Central memory CD8-positive, alpha-beta T cell (primary cell): ENCODE results near the gene GMIP.
"Not testable (repeated sequence)": the region's sequence is repeated elsewhere in the genome, so short reads cannot be mapped to it uniquely, and the experiment has no call there.

ENCODE experiments used
- ATAC-seq: fragments of 150-1000 bp; cut with Tn5 transposase; replicated peaks from 2 replicates; pipeline ENCODE4 v1.10.0; 2022; ENCODE audit warnings: mild to moderate bottlenecking, moderate FRiP score, moderate number of reproducible peaks; ENCODE audit not compliant: poor library complexity, severe bottlenecking; ENCODE audit errors: extremely low read depth
- DNase-seq, 2 donors: peaks; one replicate each; pipeline ENCODE4 v3.0.0; 2021; ENCODE audit warnings: low spot score in 2 of 2
- H3K27ac Mint-ChIP-seq: one replicate; pipeline ENCODE4 v1.8.0; 2022; ENCODE audit warnings: low read depth, mild to moderate bottlenecking, moderate library complexity, mixed read lengths
- H3K27me3 Mint-ChIP-seq: one replicate; pipeline ENCODE4 v1.8.0; 2022; ENCODE audit warnings: mixed read lengths
- H3K36me3 Mint-ChIP-seq: one replicate; pipeline ENCODE4 v1.8.0; 2022; ENCODE audit warnings: mild to moderate bottlenecking, moderate library complexity, mixed read lengths; ENCODE audit not compliant: insufficient read depth
- H3K4me1 Mint-ChIP-seq: one replicate; pipeline ENCODE4 v1.8.0; 2022; ENCODE audit warnings: mixed read lengths
- H3K4me3 Mint-ChIP-seq: one replicate; pipeline ENCODE4 v1.8.0; 2022; ENCODE audit warnings: mild to moderate bottlenecking, moderate library complexity, mixed read lengths
- H3K9me3 Mint-ChIP-seq: one replicate; pipeline ENCODE4 v1.8.0; 2022; ENCODE audit warnings: mixed read lengths

GMIP gene

GRCh38 chr19:19668230-19669012 is 25.0 kb upstream of the GMIP start, which contains the start of gene ZNF101:
TSS of gene ZNF101 (plus strand) at chr19:19668839. CDS start at chr19:19668964, 125 bp downstream.
- H3K27me3 Mint-ChIP-seq: no peaks in the 10 kb centered on the region
- DNase-seq (peak; percentile 87 to 92), ATAC-seq (peak; percentile 74)
- no peaks in the 10 kb centered on the region for H3K9me3 Mint-ChIP-seq
- peak within 1 kb of the TSS; percentile 82 for H3K4me3 Mint-ChIP-seq
- H3K27ac Mint-ChIP-seq: peak within 1 kb of the TSS; percentile 96
- H3K36me3 Mint-ChIP-seq: peaks cover 48% of the 10 kb centered on the region
- H3K4me1 Mint-ChIP-seq: peaks cover 28% of the 10 kb centered on the region

GRCh38 chr19:19665420-19665948 is 22.0 kb upstream of the GMIP start:
- peaks cover 41% of the 10 kb centered on the region for H3K36me3 Mint-ChIP-seq
- H3K4me3 Mint-ChIP-seq, ATAC-seq, H3K27me3 Mint-ChIP-seq, H3K9me3 Mint-ChIP-seq, DNase-seq: not testable (repeated sequence)
- H3K4me1 Mint-ChIP-seq: peaks cover 46% of the 10 kb centered on the region
- H3K27ac Mint-ChIP-seq: peak overlapping the region; percentile 10

GRCh38 chr19:19663256-19664120 is 20.0 kb upstream of the GMIP start, which contains the start of gene ATP13A1:
TSS of gene ATP13A1 (minus strand) at chr19:19663676. CDS start at chr19:19663666, 10 bp downstream.
- Mint-ChIP-seq H3K27ac (peak within 1 kb of the TSS; percentile 100), H3K9me3 (no peaks in the 10 kb centered on the region), H3K4me1 (peaks cover 33% of the 10 kb centered on the region), H3K4me3 (peak within 1 kb of the TSS; percentile 89), H3K27me3 (no peaks in the 10 kb centered on the region), H3K36me3 (peaks cover 35% of the 10 kb centered on the region)
- ATAC-seq (peak; percentile 65), DNase-seq (peak; percentile 84 to 96)

GRCh38 chr19:19662871-19663255 is 19.4 kb upstream of the GMIP start:
- H3K27me3 Mint-ChIP-seq: no peaks in the 10 kb centered on the region
- H3K4me3 Mint-ChIP-seq: peak overlapping the region; percentile 89
- H3K4me1 Mint-ChIP-seq: peaks cover 27% of the 10 kb centered on the region
- H3K9me3 Mint-ChIP-seq: no peaks in the 10 kb centered on the region
- H3K27ac Mint-ChIP-seq: peak overlapping the region; percentile 100
- ATAC-seq (no peak), DNase-seq (no peak)
- H3K36me3 Mint-ChIP-seq: peaks cover 34% of the 10 kb centered on the region

- Mint-ChIP-seq H3K27me3 (no peaks in the 10 kb centered on the region), H3K4me1 (peaks cover 27% of the 10 kb centered on the region), H3K9me3 (no peaks in the 10 kb centered on the region), H3K4me3 (peak overlapping the region; percentile 89), H3K36me3 (peaks cover 33% of the 10 kb centered on the region), H3K27ac (peak overlapping the region; percentile 100)
- no peak for DNase-seq
- ATAC-seq: no peak
These were observed 18.9 kb upstream of the GMIP start for GRCh38 chr19:19662344-19662743.

GRCh38 chr19:19661675-19662251 is 18.3 kb upstream of the GMIP start:
- Mint-ChIP-seq H3K9me3 (no peaks in the 10 kb centered on the region), H3K27me3 (no peaks in the 10 kb centered on the region), H3K27ac (peak overlapping the region; percentile 100), H3K4me1 (peaks cover 27% of the 10 kb centered on the region), H3K36me3 (peaks cover 33% of the 10 kb centered on the region), H3K4me3 (peak overlapping the region; percentile 89)
- DNase-seq (peak in 1 of 2 donors; percentile 76), ATAC-seq (peak; percentile 45)

GRCh38 chr19:19661141-19661674 is 17.8 kb upstream of the GMIP start:
- Mint-ChIP-seq H3K4me3 (peak overlapping the region; percentile 89), H3K9me3 (no peaks in the 10 kb centered on the region), H3K27ac (peak overlapping the region; percentile 100), H3K4me1 (peaks cover 27% of the 10 kb centered on the region), H3K36me3 (peaks cover 35% of the 10 kb centered on the region), H3K27me3 (no peaks in the 10 kb centered on the region)
- ATAC-seq (no peak), DNase-seq (no peak)

- Mint-ChIP-seq H3K4me3 (peak overlapping the region; percentile 89), H3K27ac (peak overlapping the region; percentile 32)
- DNase-seq: no peak
These were observed 16.3 kb upstream of the GMIP start for GRCh38 chr19:19659646-19660245.

GRCh38 chr19:19657397-19657783 is 13.9 kb upstream of the GMIP start:
- Mint-ChIP-seq H3K9me3 (no peaks in the 10 kb centered on the region), H3K27ac (no peak overlapping the region), H3K27me3 (no peaks in the 10 kb centered on the region), H3K4me1 (peaks cover 15% of the 10 kb centered on the region), H3K4me3 (no peak overlapping the region), H3K36me3 (peaks cover 47% of the 10 kb centered on the region)
- ATAC-seq (no peak), DNase-seq (no peak)

More at GRCh38 chr19:19659646-19660245, 16.3 kb upstream of the GMIP start:
- Mint-ChIP-seq H3K4me1 (peaks cover 27% of the 10 kb centered on the region), H3K9me3 (no peaks in the 10 kb centered on the region), H3K27me3 (no peaks in the 10 kb centered on the region), H3K36me3 (peaks cover 39% of the 10 kb centered on the region)
- ATAC-seq: no peak

- H3K4me3 Mint-ChIP-seq: no peak overlapping the region
- no peaks in the 10 kb centered on the region for H3K27me3 Mint-ChIP-seq
- H3K36me3 Mint-ChIP-seq: peaks cover 42% of the 10 kb centered on the region
- ATAC-seq (no peak), DNase-seq (no peak)
- no peak overlapping the region for H3K27ac Mint-ChIP-seq
- H3K4me1 Mint-ChIP-seq: peaks cover 9% of the 10 kb centered on the region
- H3K9me3 Mint-ChIP-seq: no peaks in the 10 kb centered on the region
These were observed 13.3 kb upstream of the GMIP start for GRCh38 chr19:19656451-19657396.
